AG04450 (cell line): ENCODE results near the gene CDK6. TPM values are rescaled to one million over a fixed set of nuclear protein-coding genes. Genes with fewer than 3 reads are reported as not detected.

Source experiments
- CTCF ChIA-PET: fragments of 300-600, 350-600 bp; formaldehyde crosslinking; extraction: SDS; loops from one replicate; lab custom pipeline; 2022; ENCODE audit warnings: antibody characterized with exemption, inconsistent platforms; lab: Charles Lee
- POLR2A ChIA-PET: fragments of 350-600 bp; formaldehyde crosslinking; extraction: SDS; loops from one replicate; lab custom pipeline; 2021; ENCODE audit warnings: antibody characterized with exemption, inconsistent platforms; lab: Yijun Ruan, JAX
- DNase-seq: peaks from one replicate; pipeline ENCODE4 v3.0.0-alpha.2; 2011; ENCODE audit warnings: low read depth, low spot score
- H3K27ac ChIP-seq: one replicate; pipeline ENCODE4 v1.5.1; 2012; ENCODE audit warnings: low read depth, low read length, control low read depth
- H3K27me3 ChIP-seq: one replicate; pipeline ENCODE4 v1.6.0; 2012; ENCODE audit warnings: low read length; ENCODE audit not compliant: control insufficient read depth, insufficient read depth
- H3K4me3 ChIP-seq: 2 replicates; pipeline ENCODE4 v1.5.1; 2011; ENCODE audit warnings: mild to moderate bottlenecking, low read depth, low read length, control low read depth
- H3K9me3 ChIP-seq: 2 replicates; pipeline ENCODE4 v1.5.1; 2012; ENCODE audit warnings: low read length; ENCODE audit not compliant: control insufficient read depth, insufficient read depth
- polyA plus RNA-seq: library from polyadenylated mRNA; depleted of rRNA; stranded (reverse); fragments of >200 nt; gene quantifications from 2 replicates; pipeline ENCODE4 v1.2.3, GENCODE V29; 2011
- TF ChIP-seq, protein P1 (sequence below): IDR thresholded peaks from 2 replicates; pipeline ENCODE4 v1.5.1; 2011; ENCODE audit warnings: low read depth, low read length, control low read depth, inconsistent platforms

The CDK6 gene
- polyA plus RNA-seq, 1 experiment = 40.6 TPM

DNA sequence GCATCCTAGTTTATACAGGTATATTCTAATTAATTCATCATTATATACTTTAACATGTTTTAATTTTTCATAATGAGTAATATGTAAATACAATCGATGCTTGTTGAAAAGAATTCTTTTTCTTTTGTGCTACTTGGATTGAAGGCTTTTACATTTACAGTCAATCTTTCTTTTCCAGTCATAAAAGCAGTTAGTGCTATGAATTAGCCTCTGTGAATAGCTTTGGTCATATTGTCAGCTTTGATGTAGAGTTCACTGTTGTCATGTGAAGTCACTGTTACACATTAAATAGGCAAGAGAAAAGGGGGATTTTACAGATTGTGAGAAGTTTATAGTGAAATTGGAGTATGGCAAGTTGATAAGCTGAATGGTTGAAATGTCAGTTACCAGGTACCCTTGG is 142.9 kb downstream of the CDK6 start:
- DNase-seq = no peak
- Histone ChIP-seq H3K27ac (no peak overlapping the region), H3K4me3 (no peak overlapping the region), H3K27me3 (no peaks in the 10 kb centered on the region), H3K9me3 (no peaks in the 10 kb centered on the region)
- POLR2A ChIA-PET = no interaction called here
- TF ChIP-seq, protein P1, sequence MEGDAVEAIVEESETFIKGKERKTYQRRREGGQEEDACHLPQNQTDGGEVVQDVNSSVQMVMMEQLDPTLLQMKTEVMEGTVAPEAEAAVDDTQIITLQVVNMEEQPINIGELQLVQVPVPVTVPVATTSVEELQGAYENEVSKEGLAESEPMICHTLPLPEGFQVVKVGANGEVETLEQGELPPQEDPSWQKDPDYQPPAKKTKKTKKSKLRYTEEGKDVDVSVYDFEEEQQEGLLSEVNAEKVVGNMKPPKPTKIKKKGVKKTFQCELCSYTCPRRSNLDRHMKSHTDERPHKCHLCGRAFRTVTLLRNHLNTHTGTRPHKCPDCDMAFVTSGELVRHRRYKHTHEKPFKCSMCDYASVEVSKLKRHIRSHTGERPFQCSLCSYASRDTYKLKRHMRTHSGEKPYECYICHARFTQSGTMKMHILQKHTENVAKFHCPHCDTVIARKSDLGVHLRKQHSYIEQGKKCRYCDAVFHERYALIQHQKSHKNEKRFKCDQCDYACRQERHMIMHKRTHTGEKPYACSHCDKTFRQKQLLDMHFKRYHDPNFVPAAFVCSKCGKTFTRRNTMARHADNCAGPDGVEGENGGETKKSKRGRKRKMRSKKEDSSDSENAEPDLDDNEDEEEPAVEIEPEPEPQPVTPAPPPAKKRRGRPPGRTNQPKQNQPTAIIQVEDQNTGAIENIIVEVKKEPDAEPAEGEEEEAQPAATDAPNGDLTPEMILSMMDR = no peak
- CTCF ChIA-PET = no interaction called here

DNA sequence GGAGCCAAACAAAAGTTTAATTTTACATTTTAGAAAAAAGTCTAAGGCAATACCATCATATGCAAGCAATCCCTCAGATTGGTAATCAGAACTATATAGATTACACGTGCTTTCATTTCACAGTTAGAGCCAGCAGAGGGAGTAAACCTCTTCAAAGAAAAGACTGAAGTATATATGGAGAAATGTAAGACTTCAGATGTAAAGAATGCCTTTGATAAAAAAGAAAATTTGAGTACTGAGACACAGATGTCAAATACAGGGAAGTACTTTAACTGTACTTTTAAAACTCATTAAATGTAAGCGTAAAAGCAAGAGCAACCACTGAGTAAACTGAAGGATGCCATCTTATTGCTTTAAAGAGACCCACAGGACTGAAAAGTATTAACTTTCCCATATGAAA is 144.8 kb downstream of the CDK6 start:
- no peaks in the 10 kb centered on the region for H3K9me3 ChIP-seq
- no peak overlapping the region for H3K4me3 ChIP-seq
- peak; percentile 29 for DNase-seq
- ChIA-PET CTCF (interaction anchor here (0.9 to 2.6 kb wide), 3 partner anchors 70 to 141 kb away, joined by 3 to 14 read pairs (median 5); no protein-coding TSS in a partner anchor), POLR2A (no interaction called here)
- TF ChIP-seq, protein P1 = peak; percentile 60
- no peaks in the 10 kb centered on the region for H3K27me3 ChIP-seq
- no peak overlapping the region for H3K27ac ChIP-seq

DNA sequence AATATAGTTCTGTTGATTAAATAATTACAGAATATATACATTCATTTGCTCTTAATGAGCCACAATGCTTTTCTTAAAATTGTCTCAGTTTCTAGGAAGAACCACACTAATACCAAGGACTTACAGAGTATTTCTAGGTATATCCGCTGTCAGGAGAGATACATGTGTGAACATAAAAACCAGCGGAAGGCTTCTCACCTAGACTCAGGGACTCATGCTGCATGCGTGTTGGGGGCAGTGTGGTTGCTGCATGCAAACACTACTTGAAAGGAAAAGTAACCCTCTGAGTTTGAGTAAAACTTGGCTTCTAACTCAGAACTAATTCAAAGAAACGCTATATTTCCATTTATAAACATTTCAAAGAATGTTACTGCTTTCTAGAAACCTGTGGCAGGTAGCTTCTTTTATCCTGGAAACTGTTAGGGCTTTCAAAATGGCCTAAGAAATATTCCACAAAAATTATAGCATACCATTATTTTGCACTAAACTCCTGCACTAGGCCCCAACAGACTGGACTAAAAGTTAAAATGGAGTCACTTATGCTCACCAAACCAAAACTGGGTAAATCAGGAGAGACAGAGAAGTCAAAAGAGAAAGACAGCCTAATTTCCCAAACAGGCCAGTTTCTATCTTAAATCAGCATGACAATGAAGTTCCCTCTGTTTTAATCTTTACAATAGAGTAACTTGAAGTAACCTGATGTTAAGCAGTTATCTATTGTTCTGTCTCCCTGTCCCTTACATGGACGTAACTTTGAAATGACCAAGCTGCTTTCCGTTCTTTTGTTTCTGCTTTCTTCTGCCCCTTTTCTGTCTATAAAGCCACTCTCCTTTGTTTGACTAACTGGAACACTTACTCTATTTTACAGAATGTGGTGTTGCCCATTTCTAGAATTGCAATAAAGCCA is 151.0 kb downstream of the CDK6 start:
- Histone ChIP-seq H3K4me3 (no peak overlapping the region), H3K27ac (no peak overlapping the region), H3K27me3 (no peaks in the 10 kb centered on the region), H3K9me3 (no peaks in the 10 kb centered on the region)
- DNase-seq = no peak
- TF ChIP-seq, protein P1 = no peak
- POLR2A ChIA-PET = no interaction called here
- CTCF ChIA-PET = no interaction called here

DNA sequence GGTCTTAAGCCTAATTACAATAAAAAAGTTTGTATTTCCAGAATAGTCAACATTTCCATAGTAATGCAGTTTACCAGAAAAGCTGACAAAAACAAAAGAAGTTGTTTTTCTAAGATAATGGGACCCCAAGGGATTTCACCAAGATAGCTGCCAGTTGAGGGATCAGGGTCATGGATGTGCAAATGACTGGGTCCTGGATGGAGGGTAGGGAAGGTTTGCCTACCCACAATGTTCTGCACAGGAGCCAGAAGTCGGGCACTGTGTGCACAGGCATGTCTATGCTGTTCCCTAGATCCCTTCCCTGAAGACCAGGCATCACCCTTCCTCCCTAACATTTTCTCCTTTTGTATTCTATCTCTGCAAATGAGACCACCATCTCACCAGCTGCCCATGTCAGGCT is 152.1 kb downstream of the CDK6 start:
- no peaks in the 10 kb centered on the region for H3K9me3 ChIP-seq
- CTCF ChIA-PET = no interaction called here
- no peaks in the 10 kb centered on the region for H3K27me3 ChIP-seq
- H3K27ac ChIP-seq = no peak overlapping the region
- TF ChIP-seq, protein P1 = no peak
- no peak for DNase-seq
- POLR2A ChIA-PET = no interaction called here
- no peak overlapping the region for H3K4me3 ChIP-seq

DNA sequence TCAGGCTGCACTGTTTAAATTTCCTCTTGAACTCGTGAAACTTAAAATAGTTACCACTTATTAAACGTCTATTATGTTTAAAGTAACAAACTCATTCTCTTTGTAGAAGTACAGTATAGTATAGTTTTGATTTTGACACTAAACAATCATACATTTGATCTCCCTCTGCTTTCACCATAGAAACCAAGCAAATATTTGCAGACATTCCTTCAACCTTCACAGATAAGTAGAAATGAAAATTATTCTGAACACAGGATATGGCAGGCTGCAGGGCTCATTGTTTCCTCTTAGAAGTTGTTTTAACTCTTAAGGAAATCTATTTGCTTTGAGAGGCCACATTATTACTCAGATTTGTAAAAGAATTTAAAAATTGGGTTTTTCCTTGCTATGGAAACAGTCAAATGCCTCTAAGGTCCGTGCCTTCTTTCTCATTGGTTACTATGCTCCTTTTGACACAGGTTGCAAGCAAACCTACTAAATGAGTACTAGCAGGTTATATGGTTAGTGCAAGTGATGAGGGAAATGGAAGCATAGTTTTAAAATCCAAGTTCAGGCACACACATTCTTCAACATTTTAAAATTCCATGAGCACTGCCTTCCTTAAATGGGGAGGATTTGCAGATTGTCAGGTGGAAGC is 153.4 kb downstream of the CDK6 start:
- H3K9me3 ChIP-seq = no peaks in the 10 kb centered on the region
- no peak overlapping the region for H3K4me3 ChIP-seq
- TF ChIP-seq, protein P1 = no peak
- no peaks in the 10 kb centered on the region for H3K27me3 ChIP-seq
- ChIA-PET CTCF (no interaction called here), POLR2A (no interaction called here)
- no peak overlapping the region for H3K27ac ChIP-seq
- no peak for DNase-seq
